Mesenchymal stem cell (in vitro differentiated cells and primary cell): Measurements from ENCODE around the gene ECEL1.

Experiments
- DNase-seq: peaks from one replicate; pipeline ENCODE4 v3.0.0-alpha.2; 2013
- H2AFZ ChIP-seq: one replicate; pipeline ENCODE4 v1.6.1; 2013; ENCODE audit warnings: low read depth, mild to moderate bottlenecking, control low read depth, inconsistent platforms, low read length, moderate library complexity
- H2AK5ac ChIP-seq: 2 replicates; pipeline ENCODE4 v1.6.1; 2013; ENCODE audit warnings: low read length, moderate library complexity, mild to moderate bottlenecking, inconsistent platforms; ENCODE audit not compliant: severe bottlenecking
- H2BK120ac ChIP-seq: one replicate; pipeline ENCODE4 v1.6.1; 2013; ENCODE audit warnings: low read depth, mild to moderate bottlenecking, inconsistent platforms, low read length, moderate library complexity
- H2BK12ac ChIP-seq, 2 experiments: one replicate each; pipeline ENCODE4 v1.6.1; 2013; ENCODE audit warnings: inconsistent platforms in 2 of 2, low read length in 2 of 2, mild to moderate bottlenecking in 2 of 2, moderate library complexity in 2 of 2, control low read depth in 1 of 2
- H2BK15ac ChIP-seq: one replicate; pipeline ENCODE4 v1.6.1; 2013; ENCODE audit warnings: mild to moderate bottlenecking, low read depth, inconsistent platforms; ENCODE audit not compliant: poor library complexity, severe bottlenecking
- H2BK5ac ChIP-seq: 2 replicates; pipeline ENCODE4 v1.6.1; 2013; ENCODE audit warnings: low read depth, mild to moderate bottlenecking, low read length, control low read depth, inconsistent platforms; ENCODE audit not compliant: poor library complexity, severe bottlenecking
- H3K14ac ChIP-seq, 2 experiments: one replicate each; pipeline ENCODE4 v1.6.1; 2013; ENCODE audit warnings: inconsistent platforms in 2 of 2, low read length in 2 of 2, control low read depth in 1 of 2, mild to moderate bottlenecking in 1 of 2, moderate library complexity in 1 of 2
- H3K18ac ChIP-seq, 2 experiments: one replicate each; pipeline ENCODE4 v1.6.1; 2013; ENCODE audit warnings: inconsistent platforms in 2 of 2, low read length in 2 of 2, control low read depth in 1 of 2, low read depth in 1 of 2, mild to moderate bottlenecking in 1 of 2
- H3K23ac ChIP-seq, 2 experiments: one replicate each; pipeline ENCODE4 v1.6.1; 2013; ENCODE audit warnings: inconsistent platforms in 2 of 2, low read length in 2 of 2, mild to moderate bottlenecking in 2 of 2, moderate library complexity in 2 of 2, control low read depth in 1 of 2
- H3K27ac ChIP-seq: 2 replicates; pipeline ENCODE4 v1.5.1; 2013; ENCODE audit warnings: mild to moderate bottlenecking, moderate library complexity, low read length, control low read depth, inconsistent platforms; ENCODE audit not compliant: poor library complexity, severe bottlenecking
- H3K27me3 ChIP-seq, 2 experiments: 2 replicates each; pipeline versions ENCODE4 v1.6.1 to v1.7.0; 2013; ENCODE audit warnings: low read length in 2 of 2, mild to moderate bottlenecking in 2 of 2, moderate library complexity in 2 of 2, control low read depth in 1 of 2, inconsistent platforms in 1 of 2; ENCODE audit not compliant: control insufficient read depth in 1 of 2, insufficient read depth in 1 of 2
- H3K36me3 ChIP-seq, 2 experiments: 2 replicates each; pipeline versions ENCODE4 v1.6.1 to v1.7.0; 2013; ENCODE audit warnings: low read length in 2 of 2, control low read depth in 1 of 2, inconsistent platforms in 1 of 2, low read depth in 1 of 2, mild to moderate bottlenecking in 1 of 2; ENCODE audit not compliant: insufficient read depth in 2 of 2, control insufficient read depth in 1 of 2
- H3K4ac ChIP-seq, 2 experiments: one replicate each; pipeline ENCODE4 v1.6.1; 2013; ENCODE audit warnings: inconsistent platforms in 2 of 2, low read length in 2 of 2, mild to moderate bottlenecking in 2 of 2, moderate library complexity in 2 of 2, control low read depth in 1 of 2, low read depth in 1 of 2
- H3K4me1 ChIP-seq: 2 replicates; pipeline ENCODE4 v1.6.1; 2013; ENCODE audit warnings: low read depth, low read length, control low read depth; ENCODE audit not compliant: control insufficient read depth, insufficient read depth
- H3K4me2 ChIP-seq: 2 replicates; pipeline ENCODE4 v1.6.1; 2013; ENCODE audit warnings: low read length, mild to moderate bottlenecking, inconsistent platforms; ENCODE audit not compliant: poor library complexity, severe bottlenecking
- H3K4me3 ChIP-seq, 2 experiments: 2 replicates each; pipeline versions ENCODE4 v1.5.1 to v1.7.0; 2013; ENCODE audit warnings: low read length in 2 of 2, mild to moderate bottlenecking in 2 of 2, control low read depth in 1 of 2, low read depth in 1 of 2; ENCODE audit not compliant: insufficient read depth in 1 of 2
- H3K79me1 ChIP-seq: replicated peaks from 2 replicates; pipeline ENCODE4 v1.6.1; 2013; ENCODE audit warnings: mild to moderate bottlenecking, control low read depth, low read length, inconsistent platforms; ENCODE audit not compliant: poor library complexity, severe bottlenecking
- H3K9ac ChIP-seq: 2 replicates; pipeline ENCODE4 v1.7.0; 2013; ENCODE audit warnings: mild to moderate bottlenecking, low read length, moderate library complexity
- H3K9me3 ChIP-seq: 2 replicates; pipeline ENCODE4 v1.7.0; 2013; ENCODE audit warnings: mild to moderate bottlenecking, low read length; ENCODE audit not compliant: control insufficient read depth
- H4K8ac ChIP-seq: one replicate; pipeline ENCODE4 v1.6.1; 2013; ENCODE audit warnings: inconsistent platforms, mild to moderate bottlenecking, low read length, moderate library complexity
- H4K91ac ChIP-seq: one replicate; pipeline ENCODE4 v1.6.1; 2013; ENCODE audit warnings: mild to moderate bottlenecking, low read length, inconsistent platforms
- WGBS: methylation state at CpG from one replicate; pipeline ENCODE4 v1.1.7; 2013; ENCODE audit warnings: mixed read lengths; 5-methylcytosine and 5-hydroxymethylcytosine counted together

The ECEL1 gene

GRCh38 chr2:232529806-232530547 lies 42.3 kb upstream of the ECEL1 start:
- no peak overlapping the region for H3K4me3 ChIP-seq
- no peak overlapping the region for H4K8ac ChIP-seq
- H3K36me3 ChIP-seq = no peaks in the 10 kb centered on the region
- no peak overlapping the region for H2BK120ac ChIP-seq
- H2BK5ac ChIP-seq = no peak overlapping the region
- 87% methylated on average over 17 of the region's 17 CpGs for WGBS
- no peak for DNase-seq
- no peaks in the 10 kb centered on the region for H3K9me3 ChIP-seq
- H2BK12ac ChIP-seq = no peak overlapping the region
- H2BK15ac ChIP-seq = no peak overlapping the region
- no peak overlapping the region for H2AK5ac ChIP-seq
- H3K4me1 ChIP-seq = peaks cover 2% of the 10 kb centered on the region
- H3K27ac ChIP-seq = no peak overlapping the region
- no peak overlapping the region for H3K4ac ChIP-seq
- H3K9ac ChIP-seq = no peak overlapping the region
- H3K4me2 ChIP-seq = no peak overlapping the region
- no peak overlapping the region for H3K14ac ChIP-seq
- H3K18ac ChIP-seq = no peak overlapping the region
- H3K79me1 ChIP-seq = no peaks in the 10 kb centered on the region
- H2AFZ ChIP-seq = no peak overlapping the region
- H4K91ac ChIP-seq = no peak overlapping the region
- no peak overlapping the region for H3K23ac ChIP-seq
- peaks cover 24 to 67% of the 10 kb centered on the region in 2 experiments for H3K27me3 ChIP-seq

- Histone ChIP-seq H4K91ac (no peak overlapping the region), H2BK120ac (no peak overlapping the region), H3K27ac (no peak overlapping the region), H3K36me3 (no peaks in the 10 kb centered on the region), H3K23ac (no peak overlapping the region), H4K8ac (no peak overlapping the region), H2AK5ac (no peak overlapping the region), H3K9ac (no peak overlapping the region), H2BK12ac (no peak overlapping the region), H3K79me1 (no peaks in the 10 kb centered on the region), H3K4me2 (no peak overlapping the region), H3K14ac (no peak overlapping the region), H2AFZ (no peak overlapping the region), H3K27me3 (peaks cover 34 to 70% of the 10 kb centered on the region in 2 experiments), H3K4ac (no peak overlapping the region), H2BK5ac (no peak overlapping the region), H2BK15ac (no peak overlapping the region), H3K9me3 (no peaks in the 10 kb centered on the region), H3K18ac (no peak overlapping the region), H3K4me3 (no peak overlapping the region), H3K4me1 (peaks cover 6% of the 10 kb centered on the region)
- WGBS = 81% methylated on average over 11 of the region's 11 CpGs
- DNase-seq = no peak
Measured at GRCh38 chr2:232528746-232529460, 41.3 kb upstream of the ECEL1 start.

- Histone ChIP-seq H3K9me3 (no peaks in the 10 kb centered on the region), H3K27me3 (peaks cover 40 to 79% of the 10 kb centered on the region in 2 experiments), H2BK12ac (no peak overlapping the region), H2BK15ac (no peak overlapping the region), H2BK120ac (no peak overlapping the region), H3K4ac (no peak overlapping the region), H2AK5ac (no peak overlapping the region), H3K9ac (no peak overlapping the region), H3K79me1 (no peaks in the 10 kb centered on the region), H3K14ac (no peak overlapping the region), H2BK5ac (no peak overlapping the region), H4K91ac (no peak overlapping the region), H3K4me3 (no peak overlapping the region), H3K23ac (no peak overlapping the region), H3K36me3 (no peaks in the 10 kb centered on the region), H3K4me1 (peaks cover 11% of the 10 kb centered on the region), H4K8ac (no peak overlapping the region), H3K27ac (no peak overlapping the region), H2AFZ (no peak overlapping the region), H3K18ac (no peak overlapping the region), H3K4me2 (no peak overlapping the region)
- 77% methylated on average over 5 of the region's 6 CpGs for WGBS
- no peak for DNase-seq
Measured at GRCh38 chr2:232527905-232528470, 40.4 kb upstream of the ECEL1 start.

GRCh38 chr2:232526372-232526941 lies 38.8 kb upstream of the ECEL1 start:
- Histone ChIP-seq H3K4me1 (peaks cover 20% of the 10 kb centered on the region), H4K91ac (no peak overlapping the region), H3K4ac (no peak overlapping the region), H4K8ac (no peak overlapping the region), H3K79me1 (no peaks in the 10 kb centered on the region), H3K36me3 (no peaks in the 10 kb centered on the region), H3K27me3 (peaks cover 51 to 87% of the 10 kb centered on the region in 2 experiments), H3K18ac (no peak overlapping the region), H3K23ac (no peak overlapping the region), H2AK5ac (no peak overlapping the region), H2BK5ac (no peak overlapping the region), H3K4me3 (no peak overlapping the region), H3K9me3 (no peaks in the 10 kb centered on the region), H3K9ac (no peak overlapping the region), H3K4me2 (no peak overlapping the region), H2AFZ (no peak overlapping the region), H2BK120ac (no peak overlapping the region), H2BK12ac (no peak overlapping the region), H3K14ac (no peak overlapping the region), H2BK15ac (no peak overlapping the region), H3K27ac (no peak overlapping the region)
- no peak for DNase-seq
- 82% methylated on average over 11 of the region's 13 CpGs for WGBS
